GM18498 (cell line): ENCODE data around the gene ITGB1BP1.
"Not testable (repeated sequence)": the region's sequence is repeated elsewhere in the genome, so short reads cannot be mapped to it uniquely, and the experiment has no call there.

Experiments
- ATAC-seq: cut with Tn5 transposase; IDR thresholded peaks from one replicate; pipeline ENCODE4 v1.9.1; 2021; ENCODE audit warnings: mild to moderate bottlenecking, moderate library complexity; ENCODE audit not compliant: unreplicated experiment

Gene ITGB1BP1

DNA sequence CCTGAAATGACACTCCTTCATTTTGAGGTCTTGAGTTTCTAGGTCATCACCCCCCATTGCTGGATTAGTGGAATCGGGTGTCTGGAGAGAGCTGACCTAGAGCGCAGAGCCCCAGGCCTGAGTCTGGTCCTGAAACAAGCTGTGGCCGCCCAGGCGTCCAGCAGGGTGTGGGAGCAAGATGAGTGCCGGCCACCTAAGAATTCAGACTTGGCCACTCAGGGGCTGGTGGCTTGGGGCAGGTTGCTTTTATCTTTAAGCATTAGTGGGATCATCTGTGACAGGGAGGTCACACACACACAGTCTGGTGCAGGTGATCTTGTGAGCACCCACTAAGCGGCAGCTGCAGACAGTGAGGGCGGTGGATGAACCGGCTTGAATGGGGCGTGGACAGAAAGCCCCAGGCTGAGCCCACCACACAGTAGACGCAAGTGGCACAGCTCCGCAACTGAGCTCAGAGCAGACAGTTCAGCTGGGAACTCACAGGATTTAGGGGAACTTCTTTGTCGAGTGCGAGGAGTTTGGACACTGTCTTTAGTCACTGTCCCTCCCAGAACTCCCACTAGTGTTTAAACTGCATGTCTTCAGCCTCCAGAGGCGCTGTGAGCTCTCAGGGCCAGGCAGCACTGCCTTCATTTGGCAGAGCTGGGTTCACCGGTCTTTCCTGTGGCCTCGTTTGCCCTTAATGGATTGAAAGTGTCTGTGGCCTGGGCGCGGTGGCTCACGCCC lies 21.5 kb downstream of the ITGB1BP1 start:
- ATAC-seq = no peak

DNA sequence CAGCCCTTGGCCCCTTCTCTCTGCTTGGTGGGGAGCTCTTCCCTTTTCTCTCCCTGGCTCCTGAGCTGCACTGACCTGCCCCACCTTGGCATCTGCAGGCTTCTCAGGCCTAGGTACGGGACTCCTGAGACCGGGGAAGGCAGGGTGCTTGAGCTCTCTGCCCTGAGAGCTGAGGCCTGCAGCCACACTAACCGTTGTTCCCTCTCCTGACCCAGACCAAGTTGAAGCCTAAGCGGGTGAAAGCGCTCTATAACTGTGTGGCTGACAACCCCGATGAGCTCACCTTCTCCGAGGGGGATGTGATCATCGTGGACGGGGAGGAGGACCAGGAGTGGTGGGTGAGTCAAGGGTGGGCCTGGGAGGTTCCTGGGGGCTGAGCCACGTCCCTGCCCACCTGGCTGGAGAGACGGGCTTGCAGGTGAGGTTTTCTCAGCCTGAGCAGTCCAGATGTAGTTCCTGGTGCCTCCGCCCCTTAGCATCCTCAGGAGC lies 22.2 kb downstream of the ITGB1BP1 start:
- ATAC-seq = no peak

DNA sequence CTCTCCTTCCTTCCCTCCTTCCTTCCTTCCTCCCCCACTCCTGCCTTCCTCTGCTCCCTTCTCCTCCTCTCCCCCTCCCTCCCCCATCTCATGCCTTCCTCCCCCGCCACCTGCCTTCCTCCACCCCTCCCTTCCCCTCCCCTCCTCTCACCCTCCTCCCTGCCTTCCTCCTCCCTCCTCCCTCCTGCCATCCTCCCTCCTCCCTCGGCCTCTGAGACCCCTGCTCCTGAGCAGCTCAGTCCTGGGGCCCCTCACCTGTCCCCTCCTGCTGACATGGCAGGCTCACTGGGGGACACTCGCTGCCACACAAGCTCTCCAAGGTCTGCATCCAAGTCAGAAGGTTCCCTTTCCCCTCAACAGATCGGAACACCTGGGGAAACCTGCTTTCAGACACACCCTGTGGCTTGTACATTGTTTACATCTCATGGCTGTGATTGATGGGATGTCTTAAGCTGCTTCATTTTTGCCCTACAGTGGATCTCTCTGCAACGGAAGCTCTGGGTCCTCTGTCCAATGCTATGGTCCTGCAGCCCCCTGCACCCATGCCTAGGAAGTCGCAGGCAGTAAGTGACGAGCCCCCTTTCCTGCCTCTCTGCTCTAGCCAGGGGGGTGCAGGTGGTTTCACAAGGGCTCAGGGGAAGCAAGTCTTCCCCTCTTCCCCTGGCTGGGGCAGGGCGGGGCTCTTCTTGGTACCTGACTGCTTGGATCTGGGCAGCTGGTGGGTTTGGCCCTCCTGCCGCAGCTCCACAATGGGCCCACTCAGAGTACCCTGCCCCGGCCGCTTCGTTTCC lies 22.9 kb downstream of the ITGB1BP1 start:
- no peak for ATAC-seq

DNA sequence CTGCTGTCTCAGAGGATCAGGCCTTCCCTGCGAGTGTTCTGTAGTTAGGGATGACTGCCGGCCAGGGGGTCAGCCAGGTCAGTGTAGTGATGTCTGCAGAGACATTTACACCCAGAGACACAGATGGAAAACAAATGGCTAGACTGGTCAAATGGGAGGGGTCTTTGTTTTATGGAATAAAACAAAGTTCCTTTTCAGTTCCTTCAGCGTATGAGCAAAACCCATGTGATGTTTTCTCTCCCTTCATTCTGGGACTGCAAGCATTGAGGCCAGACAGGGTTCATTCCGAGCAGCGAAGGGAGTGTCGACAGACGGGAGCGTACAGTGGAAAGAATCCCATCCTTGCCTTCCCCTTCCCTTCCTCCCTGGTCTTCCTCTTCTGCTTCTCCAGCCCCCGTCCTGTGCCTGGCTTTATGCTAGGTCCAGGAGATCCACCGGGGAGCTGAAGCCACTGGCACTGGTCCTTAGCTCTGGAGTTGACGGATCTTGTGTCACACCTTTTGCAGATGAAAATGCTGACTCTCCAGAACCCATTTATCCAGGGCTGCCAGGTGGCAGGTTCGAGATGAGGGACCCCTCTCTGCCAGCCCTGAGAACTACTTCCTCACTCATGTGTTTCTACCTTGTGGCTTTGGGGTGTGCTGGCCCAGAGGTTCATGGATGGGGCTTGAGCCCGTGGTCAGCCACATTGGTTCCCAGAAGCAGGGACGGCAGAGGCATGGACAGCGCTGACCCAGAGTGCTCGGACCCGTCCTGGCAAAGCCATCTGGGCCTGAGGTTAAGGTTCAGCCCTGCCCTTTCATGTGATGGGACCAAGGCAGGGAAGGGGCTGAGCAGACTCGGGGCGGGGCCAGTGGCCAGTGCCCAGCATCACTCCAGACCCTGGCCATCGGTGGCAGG lies 24.2 kb downstream of the ITGB1BP1 start:
- no peak for ATAC-seq

DNA sequence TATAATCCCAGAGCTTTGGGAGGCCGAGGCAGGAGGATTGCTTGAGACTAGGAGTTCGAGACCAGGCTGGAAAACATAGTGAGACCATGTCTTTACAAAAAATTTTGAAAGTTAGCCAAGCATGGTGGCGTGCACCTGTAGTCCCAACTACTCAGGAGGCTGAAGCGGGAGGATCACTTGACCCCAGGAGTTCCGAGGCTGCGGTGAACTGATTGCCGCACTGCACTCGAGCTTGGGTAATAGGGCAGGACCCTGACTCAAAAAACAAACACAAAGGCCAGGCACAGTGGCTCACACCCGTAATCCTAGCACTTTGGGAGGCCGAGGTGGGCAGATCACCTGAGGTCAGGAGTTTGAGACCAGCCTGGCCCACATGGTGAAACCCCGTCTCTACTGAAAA lies 25.1 kb downstream of the ITGB1BP1 start:
- not testable (repeated sequence) for ATAC-seq

DNA sequence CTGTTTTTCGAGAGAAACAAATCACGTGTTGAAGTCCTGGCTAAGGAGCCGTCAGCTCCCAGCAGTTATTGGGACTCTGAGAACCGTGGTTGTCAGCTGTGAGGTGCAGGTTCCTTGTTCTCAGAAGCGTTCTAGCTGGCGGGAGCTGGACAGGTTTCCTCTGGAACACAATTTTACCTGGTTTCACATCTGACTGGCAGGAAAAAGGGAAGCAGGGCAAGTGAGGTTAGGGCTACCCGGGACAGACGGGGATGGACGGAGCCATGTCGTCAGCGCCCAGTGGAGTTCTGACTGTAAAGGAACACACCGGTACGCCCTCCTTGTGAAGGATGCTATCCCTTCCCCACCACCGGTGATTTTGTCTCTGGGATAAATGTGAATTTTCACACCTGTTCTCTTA lies 26.1 kb downstream of the ITGB1BP1 start:
- no peak for ATAC-seq

DNA sequence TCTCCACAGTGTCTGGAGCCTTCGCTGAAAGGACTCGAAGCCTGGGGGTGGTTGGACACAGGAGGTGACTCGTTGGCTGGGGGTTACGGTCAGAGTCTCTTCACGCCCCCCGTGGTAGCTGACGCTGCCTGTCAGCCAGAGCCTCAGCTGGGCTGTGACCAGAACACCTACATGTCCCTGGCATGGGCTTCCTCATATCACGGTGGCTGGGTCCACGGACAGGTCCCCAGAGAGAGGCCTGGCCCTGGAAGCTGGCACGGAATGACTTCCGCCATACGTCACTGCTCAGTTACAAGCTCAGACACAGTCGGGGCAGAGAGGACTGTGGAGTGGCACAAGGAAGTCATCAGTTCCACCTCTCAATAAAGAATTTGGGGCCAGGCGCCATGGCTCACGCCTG lies 28.5 kb downstream of the ITGB1BP1 start:
- ATAC-seq = no peak

DNA sequence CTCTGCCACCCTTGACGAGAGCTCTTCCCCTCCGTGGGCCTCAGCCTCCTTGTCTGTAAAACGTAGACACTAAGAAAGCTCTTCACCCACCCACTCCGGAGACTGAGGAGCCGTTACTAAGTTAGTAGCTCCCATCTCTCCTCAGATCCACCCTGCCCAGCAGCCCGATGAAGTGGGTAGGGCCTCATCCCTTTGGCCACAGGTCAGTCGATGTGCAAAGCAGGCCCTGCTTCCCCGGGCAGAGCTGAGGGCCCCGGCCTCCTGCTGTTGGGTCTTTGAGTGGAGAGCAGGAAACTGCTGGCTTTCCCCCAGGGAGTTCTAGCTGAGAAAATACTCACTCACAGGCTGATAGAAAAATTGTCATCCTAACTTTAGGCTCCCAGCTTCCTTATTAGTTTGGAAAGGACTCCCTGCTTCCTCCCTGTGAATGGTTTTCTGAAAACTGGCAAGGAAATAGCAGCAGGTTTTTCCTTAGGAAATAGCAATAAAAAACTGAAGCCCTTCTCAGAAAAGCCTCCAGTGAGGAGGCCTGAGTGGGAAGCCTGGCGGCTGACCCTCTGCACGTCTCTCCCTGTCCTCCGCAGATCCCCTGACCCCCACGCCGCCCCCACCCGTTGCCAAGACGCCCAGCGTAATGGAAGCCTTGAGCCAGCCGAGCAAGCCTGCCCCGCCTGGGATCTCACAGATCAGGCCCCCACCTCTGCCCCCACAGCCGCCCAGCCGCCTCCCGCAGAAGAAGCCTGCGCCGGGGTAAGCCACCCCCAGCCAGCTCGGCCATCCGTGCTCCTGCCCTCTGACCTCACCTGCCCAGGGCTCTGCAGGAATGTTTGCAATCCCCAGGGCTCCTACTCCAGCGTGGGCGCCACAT lies 30.2 kb downstream of the ITGB1BP1 start:
- ATAC-seq = no peak

DNA sequence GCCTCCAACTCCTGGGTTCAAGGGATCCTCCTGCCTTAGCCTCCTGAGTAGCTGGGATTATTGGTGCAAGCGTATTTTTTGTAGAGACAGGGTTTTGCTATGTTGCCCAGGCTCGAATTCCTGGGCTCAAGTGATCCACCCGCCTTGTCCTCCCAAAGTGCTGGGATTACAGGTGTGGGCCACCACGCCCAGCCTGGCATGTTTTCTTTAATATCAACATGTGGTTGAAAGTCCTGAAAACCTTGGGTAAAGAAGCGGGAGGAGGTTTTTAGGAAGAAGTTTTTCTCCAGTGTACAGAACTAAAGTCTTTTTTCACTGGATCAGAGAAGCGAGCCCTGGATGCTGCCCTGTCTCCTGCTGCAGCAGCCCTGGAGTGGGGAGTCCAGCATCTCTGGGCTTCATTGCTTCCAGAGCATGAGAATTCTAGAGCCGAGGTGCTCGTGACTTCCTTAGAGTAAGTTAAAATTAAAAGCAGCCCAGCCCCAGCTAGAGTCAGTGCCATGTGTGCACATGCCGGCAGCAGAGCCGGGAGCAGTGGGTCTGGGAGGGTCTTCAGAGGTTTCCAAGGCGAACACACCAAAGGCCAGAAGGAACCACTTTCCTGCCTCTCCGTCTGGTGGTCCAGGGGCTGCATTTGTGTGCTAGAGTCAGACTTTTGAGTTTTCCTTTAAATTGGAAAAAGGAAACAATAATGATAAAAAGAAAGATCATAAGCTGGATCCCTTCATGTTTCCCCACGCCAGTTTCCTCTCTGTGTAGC lies 31.2 kb downstream of the ITGB1BP1 start:
- no peak for ATAC-seq

DNA sequence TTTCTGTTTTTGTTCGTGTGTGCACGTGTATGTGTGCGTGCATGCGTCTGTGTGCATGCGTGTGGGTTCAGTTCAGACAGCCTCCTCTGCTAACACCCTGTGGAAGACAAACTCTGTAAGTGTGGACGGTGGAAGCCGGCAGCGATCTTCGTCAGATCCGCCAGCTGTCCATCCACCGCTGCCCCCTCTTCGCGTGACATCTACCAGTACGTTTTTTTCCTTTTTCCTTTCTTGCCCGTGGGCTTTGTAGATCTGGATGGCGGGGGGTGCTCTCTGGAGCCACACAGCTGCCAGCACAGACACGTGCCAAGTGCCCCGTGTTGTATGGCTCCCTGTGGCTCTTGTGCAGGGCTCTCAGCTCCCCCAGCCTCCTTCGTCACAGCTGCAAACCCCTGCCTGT lies 32.3 kb downstream of the ITGB1BP1 start:
- no peak for ATAC-seq

DNA sequence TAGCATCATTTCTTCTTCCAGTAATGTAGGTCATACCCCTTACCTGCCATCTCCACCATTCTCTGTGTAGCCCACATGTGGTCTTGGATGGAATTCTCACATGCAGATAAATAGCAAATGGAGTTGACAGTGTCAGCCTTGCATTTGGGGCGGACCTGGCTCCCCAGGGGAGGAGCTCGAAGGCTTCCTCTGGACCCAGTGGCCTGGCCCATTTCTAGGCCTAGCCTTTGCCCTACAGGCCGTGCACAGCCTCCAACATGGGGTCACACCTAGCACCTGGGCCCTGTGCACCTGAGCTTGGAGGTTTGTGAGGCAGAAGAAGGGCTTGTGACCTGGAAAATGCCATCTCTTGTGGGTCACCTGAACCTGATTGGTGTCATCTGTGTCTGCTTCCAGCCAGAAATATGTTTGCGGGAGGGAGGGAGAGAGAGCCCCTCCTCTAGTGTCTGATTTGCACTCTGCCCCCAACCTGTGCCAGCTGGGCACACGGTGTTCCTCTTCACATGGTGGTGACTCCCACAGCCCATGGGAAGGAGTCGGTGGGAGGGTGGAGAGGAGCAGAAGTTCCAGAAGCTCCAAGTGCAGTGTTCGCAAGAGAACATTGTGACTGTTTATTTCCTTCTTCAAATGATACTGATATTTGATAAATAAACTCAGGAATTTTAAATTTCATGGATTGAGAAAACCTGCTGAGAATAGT lies 33.0 kb downstream of the ITGB1BP1 start:
- no peak for ATAC-seq

DNA sequence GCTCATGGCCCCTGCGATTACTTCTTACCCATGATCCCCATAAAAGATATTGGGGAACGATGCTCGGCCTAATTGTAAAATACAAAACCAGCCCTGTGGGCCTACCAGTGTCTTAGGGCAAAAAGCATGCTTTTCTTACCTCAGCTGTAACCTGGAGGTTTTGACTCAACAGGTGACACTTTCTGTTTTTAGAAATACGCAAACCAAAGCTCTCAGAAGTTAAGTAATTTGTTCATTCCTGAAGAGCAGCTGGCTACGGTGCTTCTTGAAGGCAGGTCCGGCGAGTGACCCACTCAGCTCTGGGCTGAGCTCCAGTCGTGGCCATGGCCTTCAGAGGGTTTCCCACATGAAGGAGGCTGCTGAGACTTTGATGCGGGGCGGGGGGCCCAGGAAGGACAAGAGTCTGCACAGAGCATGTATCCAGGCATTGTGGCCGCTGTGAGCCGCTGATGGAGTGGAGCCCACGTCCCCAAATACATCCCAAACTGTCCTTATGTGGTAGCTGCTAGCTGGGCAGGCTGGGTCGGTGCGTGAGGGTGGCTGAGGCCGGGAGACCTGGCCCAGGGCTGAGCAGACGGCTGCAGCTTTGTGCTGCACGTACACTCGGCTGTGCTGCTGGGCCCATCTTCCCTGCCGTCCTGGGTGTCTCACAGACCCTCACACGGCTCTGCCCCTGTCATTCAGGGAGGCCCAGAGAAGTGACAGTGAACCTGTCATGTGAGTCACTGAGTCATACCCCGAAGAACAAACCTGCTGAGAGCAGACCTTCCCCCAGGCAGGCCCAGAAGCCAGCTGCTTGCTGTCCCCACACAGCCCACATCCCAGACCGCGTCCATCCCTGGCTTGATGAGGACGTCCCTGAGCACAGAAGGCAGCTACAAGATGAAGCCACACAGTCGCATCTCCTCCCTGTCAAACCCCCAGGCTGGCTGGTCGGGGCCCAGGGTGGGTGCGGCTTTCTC lies 34.1 kb downstream of the ITGB1BP1 start:
- no peak for ATAC-seq

DNA sequence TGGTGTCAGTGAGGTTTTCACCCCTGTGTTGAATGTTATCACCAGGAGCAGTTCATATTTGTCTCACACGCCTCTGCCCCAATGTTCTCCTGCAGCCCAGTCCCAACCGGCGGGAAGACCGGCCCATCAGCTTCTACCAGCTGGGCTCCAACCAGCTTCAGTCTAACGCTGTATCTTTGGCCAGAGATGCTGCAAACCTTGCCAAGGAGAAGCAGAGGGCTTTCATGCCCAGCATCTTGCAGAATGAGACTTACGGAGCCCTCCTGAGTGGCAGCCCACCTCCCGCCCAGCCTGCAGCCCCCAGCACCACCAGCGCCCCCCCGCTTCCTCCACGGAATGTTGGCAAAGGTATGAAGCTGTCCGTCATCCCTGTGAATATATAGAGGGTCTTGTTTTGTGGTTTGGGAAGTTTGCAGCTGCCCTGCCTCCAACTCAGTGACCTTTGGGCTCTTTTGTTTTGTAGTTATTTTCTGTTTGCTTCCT lies 35.1 kb downstream of the ITGB1BP1 start:
- ATAC-seq = no peak

DNA sequence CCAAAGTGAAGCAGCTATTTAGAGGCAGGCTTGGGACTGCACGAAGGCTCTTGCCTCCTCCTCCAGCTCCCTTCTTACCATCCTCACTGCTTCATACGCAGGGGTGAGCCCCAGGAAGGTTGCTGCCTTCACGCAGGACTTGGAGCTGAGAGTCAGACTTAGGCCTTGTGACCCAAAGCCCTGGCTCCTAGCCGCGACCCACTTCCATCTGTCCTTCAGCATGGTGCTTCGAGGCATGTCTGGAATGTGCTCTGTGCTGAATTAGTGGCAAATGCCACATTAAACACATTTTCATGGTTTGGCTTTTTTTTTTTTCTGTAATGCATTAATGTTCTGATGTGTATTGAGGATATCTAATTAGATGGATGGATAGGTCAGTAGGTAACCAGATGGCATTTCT lies 37.5 kb downstream of the ITGB1BP1 start:
- no peak for ATAC-seq

DNA sequence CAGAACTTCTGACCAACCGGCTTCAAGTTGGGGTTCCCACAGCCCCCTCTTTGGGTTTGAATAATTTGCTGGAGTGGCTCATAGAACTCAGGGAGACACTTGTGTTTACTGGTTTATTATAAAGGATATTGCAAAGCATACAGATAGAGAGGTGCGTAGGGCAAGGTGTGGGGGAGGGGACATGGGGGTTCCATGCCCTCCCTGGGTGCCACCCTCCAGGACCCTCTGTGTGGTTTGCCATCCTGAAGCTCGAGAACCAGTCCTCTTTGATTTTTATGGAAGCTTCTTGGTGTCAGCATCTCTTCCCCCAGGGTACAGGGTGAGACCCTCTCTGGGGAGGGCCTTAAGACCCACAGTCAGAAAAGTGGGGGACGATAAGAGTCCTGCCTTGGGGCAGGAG lies 38.8 kb downstream of the ITGB1BP1 start:
- no peak for ATAC-seq

DNA sequence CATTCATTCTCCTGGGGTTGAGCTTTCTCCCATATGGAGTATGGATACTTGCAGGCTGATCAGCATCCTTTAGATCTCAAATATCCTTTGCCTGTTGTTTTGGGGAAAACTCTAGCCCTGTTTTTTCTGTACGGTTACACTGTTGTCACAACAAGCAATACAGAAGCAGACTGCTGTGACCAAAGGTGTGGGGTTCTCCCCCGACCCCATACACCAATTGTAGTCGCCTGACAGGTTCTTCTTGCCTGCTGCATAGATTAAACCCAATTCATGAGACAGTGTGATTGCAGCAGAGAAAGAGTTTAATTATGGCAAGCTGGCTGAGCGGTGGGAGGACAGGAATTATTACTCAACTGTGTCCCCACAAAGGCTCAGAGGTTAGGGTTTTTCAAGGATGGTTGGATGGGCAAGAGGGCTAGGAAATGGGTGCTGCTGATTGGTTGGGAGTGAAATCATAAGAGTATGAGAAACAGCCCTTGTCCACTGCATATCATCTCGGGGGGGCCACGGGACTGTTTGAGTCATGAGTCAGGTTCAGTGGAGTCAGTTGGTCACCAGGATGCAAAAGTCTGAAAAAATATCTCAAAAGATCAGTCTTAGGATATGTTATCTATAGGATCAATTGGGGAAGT lies 40.6 kb downstream of the ITGB1BP1 start:
- ATAC-seq = no peak
